ENCODE measurements around the gene TBX3.

GRCh38 chr12:114671443-114672411 is 12.2 kb downstream of the TBX3 start:
- TF ChIP-seq CTCF (conservative IDR thresholded peaks at IDR 0.05; ENCODE audit: low read length) (no peak), EZH2phosphoT487 (IDR thresholded peaks at IDR 0.05; ENCODE audit: borderline replicate concordance, low read depth, low read length) (no peak)

Measured in OCI-LY7 (cell line).